ENCODE data around the gene TMEM151B.

The TMEM151B gene

DNA sequence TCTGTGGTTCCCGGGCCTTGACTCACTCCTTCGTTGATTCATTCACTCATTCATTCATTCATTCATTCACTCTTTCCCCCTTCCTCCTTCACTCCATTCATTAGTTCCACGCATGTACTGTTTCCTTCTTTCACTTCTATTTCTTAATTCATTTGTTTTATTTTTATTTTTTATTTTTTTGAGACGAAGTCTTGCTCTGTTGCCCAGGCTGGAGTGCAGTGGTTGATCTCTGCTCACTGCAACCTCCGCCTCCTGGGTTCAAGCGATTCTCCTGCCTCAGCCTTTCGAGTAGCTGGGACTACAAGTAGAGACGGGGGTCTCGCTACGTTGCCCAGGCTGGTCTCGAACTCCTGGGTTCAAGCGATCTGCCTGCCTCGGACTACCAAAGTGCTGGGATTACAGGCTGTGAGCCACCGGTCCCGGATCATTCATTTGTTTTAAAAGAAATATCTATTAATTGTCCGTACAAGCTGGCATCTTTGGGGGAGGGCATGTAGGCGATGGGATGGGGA is 4.5 kb upstream of the TMEM151B start:
- no peak for DNase-seq

DNA sequence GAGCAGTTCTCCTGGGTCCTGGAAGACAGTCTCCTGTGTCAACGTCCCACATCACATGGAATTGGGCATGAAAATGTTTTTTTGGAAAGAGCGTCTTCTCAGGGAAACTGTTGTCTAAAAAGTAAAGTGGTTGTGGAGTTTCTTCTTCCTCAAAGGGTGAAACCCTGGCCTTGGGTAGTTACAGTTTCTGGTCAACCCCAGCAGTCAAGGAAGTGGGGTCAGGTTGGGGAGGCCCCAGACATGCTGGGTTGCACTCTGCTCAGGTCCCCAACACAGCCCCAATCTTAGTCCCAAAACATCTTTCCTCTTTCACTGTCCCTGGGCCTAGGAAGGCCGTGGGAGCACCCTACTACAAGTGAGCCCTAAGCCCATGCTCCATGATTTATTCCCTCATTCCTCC is 3.9 kb upstream of the TMEM151B start:
- no peak for DNase-seq

DNA sequence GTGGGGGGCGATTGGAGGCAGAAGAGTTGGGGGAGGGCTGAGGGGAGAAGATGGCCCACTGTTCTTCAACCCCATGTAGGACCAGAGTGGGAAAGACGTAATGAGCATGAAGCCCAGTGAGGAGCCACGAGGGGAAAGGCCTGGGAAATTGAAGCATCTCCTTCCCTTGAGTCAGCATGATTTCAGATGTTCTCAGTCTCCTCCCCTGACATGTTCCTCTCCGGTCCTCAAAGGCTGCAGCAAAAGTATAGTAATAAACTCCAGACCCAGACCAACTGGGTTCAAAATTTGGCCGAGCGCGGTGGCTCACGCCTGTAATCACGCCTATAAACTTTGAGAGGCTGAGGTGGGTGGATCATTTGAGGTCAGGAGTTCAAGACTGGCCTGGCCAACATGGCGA is 3.0 kb upstream of the TMEM151B start:
- DNase-seq: no peak

DNA sequence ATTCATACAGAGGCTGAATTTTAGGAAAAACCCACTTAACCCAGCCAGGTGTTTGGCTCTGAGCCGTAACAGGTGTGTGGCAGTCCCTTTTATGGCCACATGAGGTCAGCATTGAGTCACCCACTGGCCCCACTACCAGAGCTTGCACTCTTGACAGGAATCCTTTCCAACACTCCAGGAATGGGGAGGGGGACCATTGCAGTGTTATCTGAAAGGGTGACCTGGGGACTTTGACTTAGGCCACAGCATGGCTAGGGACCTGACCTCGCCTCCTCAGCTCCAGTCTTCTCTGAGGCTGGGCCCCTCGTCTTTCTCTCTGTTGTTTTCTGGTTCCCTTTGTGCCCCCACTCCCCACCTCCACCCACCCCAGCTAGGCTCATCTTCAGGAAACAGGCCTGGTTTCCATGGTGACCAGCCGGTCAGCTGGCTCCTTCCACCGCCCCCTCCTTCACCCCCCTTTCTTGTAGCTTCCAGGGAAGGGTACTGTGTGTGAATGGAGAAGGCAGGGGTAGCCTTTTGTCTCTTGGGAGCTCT is 2.1 kb upstream of the TMEM151B start:
- peak; percentile 66 for DNase-seq

DNA sequence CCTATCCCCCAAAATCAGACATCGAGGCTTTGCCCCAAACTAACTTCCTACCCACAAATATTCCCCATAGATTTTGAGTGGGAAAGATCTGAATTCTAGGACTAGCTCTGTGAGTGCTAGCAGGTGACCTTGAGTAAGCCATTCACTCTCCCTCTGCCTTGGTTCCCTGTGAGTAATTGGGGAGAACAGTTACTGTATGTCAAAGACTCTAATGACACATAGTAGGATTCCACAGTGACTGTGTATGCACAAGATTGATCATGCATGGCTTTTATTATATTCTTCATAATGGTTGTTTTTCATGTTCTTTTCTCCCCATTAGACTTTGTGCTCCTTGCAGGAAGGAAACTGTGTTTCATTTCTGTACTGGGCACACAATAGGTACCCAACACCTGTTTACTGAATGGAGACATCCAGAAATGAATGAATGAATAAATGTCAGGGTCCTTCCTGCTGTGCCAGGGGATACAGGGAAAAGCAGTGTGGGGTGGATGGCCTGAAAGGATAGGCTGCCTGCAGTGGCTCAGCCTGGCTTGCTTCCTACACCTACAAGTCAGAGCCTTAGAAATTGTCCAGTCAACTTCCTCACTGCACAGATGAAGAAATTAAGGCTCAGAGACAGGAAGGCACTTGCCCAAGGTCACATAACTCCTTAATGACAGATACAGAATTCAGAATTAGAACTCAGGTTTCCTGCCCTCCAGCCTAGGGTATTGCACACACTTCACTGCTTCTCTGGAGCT is 901 bp upstream of the TMEM151B start:
- DNase-seq: no peak

DNA sequence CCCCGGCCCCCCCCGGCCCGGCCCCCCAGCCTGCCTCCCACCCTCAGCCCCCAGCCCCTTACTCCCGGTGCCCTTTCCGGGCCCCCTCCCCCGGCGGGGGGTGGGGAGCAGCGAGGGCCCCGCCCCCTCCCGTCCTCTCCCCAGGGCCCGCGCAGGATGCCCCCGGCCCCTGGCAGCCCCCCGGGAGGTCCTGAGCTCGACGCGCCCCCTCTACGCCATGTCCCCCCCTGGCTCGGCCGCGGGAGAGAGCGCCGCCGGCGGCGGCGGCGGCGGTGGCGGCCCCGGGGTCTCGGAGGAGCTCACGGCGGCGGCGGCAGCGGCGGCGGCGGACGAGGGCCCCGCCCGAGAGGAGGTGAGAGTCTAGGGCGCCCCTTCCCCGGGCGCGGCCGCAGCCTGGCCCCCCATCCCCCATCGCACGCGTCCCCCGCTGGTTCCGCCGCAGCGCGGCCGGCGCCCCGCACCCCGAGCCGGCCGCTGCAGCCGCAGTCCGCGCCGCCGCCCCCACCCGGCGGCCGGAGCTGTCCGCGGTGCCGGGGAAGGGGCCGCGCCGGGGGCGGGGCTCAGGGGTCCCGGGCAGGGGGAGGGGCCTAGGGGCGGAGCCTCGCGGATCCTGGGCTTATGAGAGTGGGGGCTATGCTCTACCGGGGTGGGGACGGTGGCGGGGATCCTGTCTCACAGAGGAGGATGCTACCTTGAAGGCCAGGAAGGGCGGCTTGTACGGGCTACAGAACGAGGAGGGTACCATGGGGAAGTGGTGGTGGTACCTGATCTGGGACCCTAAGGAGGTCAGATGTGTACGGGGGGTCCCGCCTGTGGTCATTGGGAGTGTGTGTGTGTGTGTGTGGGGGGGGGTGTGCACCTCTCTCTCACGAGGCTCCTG is 516 bp downstream of the TMEM151B start:
- DNase-seq: peak; percentile 27

DNA sequence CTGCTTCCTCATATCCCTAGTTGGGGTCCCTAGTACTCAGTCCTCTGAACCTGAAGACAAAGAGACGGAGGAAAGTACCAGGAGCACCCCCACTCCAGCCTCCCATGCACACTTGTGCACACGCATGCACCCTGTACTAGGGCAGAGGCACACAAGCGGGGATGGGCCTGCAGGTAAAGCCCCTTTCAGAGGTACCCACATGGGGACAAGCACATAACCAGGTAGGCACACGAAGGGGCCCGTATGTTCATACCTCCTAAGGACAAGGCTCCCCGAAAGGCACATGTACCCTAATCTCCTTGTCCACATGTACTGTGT is 1.1 kb downstream of the TMEM151B start:
- DNase-seq: no peak

DNA sequence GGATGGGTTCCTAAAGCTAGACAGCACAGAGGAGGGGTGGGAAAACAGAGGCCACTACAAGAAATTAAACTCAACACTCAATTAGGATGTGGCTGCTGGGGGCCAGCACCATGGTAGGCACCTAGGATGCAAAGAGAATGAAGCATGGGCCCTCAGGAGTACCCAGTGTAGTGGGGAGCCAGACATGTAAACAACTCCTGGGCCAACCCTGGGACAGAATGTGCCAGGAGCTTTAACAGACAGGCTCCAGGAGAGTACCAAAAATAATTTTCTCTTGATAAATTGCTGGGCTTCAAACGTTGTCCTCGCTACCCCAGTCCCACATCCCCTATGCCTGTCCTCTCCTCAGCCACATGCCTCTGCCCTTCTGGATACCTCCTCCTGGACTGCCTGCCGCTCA is 1.7 kb downstream of the TMEM151B start:
- DNase-seq: no peak

DNA sequence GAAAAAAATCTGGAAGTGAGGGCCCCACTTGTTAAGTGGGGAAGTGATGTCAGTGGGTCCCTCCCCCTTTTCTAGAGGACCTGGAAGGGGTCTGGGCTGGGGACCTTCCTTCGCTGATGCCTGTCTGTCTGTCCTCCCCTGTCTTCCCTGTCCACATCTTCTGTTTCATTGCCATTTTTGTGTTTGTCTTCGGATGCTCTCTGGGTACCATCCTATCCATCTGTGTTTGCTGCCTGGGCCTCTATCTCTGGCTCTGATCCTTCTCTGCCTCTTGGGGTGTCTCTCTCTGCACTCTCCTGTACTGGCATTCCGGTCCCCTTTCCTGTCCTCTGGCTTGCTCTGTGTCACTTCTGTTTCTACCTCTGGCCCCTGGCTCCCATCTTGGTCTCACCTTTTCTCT is 2.3 kb downstream of the TMEM151B start:
- no peak for DNase-seq

DNA sequence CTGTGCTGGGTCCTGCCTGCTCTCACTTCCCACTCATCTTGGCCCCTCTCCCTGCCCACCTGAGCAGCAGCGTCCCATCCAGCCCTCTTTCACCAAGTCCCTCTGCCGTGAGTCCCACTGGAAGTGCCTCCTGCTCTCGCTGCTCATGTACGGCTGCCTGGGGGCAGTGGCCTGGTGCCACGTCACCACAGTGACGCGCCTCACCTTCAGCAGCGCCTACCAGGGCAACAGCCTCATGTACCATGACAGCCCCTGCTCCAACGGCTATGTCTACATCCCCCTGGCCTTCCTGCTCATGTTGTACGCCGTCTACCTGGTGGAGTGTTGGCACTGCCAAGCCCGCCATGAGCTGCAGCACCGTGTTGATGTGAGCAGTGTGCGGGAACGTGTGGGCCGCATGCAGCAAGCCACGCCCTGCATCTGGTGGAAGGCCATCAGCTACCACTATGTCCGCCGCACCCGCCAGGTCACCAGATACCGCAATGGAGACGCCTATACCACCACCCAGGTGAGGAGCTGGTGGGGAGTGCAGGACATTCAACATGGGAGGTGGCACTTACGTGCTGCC is 2.8 kb downstream of the TMEM151B start:
- DNase-seq: no peak

DNA sequence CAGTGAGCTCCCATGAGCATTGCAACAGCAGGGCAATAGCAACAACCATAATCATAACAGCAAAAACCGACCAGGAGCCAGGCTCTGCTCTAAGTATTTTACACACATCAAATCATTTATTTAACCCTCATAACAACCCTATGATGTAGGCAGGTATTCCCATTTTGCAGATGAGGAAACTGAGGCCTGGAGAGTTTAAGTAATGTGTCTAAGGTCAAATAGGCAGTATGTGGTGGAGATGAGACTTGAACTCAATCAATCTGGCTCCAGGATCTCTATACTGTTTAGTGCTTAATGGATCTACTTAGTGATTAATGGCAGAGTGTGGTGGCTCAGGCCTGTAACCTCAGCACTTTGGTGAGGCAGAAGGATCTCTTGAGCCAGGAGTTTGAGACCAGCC is 3.4 kb downstream of the TMEM151B start:
- DNase-seq: no peak

DNA sequence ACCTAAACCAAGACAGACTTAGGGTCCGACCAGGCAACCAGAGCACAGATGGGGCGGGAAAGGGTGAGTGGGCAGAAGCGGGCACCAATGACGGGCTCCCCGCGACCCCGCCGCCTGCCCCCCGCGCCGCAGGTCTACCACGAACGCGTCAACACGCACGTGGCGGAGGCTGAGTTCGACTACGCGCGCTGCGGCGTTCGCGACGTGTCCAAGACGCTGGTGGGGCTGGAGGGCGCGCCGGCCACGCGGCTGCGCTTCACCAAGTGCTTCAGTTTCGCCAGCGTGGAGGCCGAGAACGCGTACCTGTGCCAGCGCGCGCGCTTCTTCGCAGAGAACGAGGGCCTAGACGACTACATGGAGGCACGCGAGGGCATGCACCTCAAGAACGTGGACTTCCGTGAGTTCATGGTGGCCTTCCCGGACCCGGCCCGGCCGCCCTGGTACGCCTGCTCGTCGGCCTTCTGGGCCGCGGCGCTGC is 5.1 kb downstream of the TMEM151B start:
- no peak for DNase-seq

DNA sequence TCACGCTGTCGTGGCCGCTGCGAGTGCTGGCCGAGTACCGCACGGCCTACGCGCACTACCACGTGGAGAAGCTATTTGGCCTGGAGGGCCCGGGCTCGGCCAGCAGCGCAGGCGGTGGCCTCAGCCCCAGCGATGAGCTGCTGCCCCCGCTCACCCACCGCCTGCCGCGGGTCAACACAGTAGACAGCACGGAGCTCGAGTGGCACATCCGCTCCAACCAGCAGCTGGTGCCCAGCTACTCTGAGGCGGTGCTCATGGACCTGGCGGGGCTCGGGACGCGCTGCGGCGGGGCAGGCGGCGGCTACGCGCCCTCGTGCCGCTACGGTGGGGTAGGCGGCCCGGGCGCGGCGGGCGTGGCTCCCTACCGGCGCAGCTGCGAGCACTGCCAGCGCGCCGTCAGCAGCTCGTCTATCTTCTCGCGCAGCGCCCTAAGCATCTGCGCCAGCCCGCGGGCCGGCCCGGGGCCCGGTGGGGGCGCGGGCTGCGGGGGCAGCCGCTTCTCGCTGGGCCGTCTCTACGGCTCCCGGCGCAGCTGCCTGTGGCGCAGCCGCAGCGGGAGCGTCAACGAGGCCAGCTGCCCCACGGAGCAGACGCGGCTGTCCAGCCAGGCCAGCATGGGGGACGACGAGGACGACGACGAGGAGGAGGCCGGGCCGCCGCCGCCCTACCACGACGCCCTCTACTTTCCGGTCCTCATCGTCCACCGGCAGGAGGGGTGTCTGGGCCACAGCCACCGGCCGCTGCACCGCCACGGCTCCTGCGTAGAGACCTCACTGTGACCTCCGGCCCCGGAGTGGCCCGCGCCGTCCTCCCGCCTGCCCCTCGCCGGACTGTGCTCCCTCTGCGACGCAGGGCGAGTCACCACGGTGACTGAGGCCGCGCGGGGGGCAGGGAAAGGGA is 5.7 kb downstream of the TMEM151B start:
- DNase-seq: no peak

DNA sequence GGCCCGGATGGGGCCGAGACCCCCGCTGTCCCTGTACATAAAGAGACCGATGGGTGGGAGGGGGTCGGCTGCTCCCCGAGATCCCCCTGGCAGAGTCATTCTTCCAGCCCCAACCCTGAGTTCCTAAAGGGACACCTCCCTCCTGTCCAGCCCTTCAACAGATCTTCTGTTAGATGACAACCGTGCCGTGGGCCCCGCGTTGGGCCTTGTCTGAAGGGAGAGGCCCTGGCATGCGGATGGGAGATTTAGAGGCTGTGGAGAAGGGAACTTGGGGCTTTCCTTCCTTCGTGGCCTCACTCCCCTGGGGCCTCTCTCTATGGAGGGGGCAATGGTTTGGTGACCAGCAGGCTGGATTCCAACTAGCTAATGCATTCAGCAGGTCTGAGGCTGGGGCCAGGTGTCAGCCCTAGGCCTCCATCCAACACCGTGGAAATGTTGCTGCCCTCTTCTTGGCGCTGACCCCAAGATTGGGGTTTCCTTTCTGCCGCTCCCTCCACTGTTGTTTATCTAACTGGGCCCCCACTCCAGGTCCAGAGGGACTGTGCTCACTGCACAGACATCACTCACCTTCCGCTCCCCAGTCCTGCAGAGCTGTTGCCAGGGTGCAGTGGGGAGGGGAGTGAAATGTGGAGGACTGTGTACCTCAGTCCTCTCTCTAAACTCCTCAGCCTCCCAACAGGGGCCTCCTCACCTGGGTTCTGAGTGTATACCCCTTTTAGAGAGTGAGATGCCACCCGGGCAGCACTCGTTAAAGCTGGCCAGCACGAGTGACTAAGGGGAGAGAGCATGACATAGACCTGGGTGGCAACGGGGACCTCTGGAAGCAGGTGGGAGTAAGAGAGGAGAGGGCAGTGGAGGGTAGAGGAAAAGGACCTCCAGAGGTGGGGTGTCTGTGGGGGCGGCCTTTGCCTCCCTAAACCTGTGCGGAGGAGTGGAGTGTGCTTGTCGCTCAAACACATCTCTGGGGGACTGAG is 6.7 kb downstream of the TMEM151B start:
- no peak for DNase-seq

DNA sequence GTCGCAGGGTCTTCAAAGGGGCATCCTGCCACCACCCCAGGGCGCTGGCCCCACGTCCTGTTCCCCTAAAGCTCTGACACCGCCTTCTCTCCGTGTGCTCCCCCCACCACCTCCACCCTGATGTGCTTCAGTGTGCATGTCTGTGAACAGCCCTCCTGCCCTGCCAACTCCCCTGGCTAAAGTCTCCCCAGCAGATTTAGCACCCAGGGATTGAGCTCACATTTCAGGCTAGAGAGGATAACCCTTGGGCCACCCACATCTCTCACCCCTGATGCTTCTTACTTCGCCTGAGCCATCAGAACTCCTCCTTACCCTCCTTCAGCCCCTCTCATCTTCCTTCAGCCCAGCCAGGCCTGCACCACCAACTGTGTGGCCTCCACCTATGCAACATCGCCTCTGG is 7.5 kb downstream of the TMEM151B start:
- DNase-seq: no peak

DNA sequence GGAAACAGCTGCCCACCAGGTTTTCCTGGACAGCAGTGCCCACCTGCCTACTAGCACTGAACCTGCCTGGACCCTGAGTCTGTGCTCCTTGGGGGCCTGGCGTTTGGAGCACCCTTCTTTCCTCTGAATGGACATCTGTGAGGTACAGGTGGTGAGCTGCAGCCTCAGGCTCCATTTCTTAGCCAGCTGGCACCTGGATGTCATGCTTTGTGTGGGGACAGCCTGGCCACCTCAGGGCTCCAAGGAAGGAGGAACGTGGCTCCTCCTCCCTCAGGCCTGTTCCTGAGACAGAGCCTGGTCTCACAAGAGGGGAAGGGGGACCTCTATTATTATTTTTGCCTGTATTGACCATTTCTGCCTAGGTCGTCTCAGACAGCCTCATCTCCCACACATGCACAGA is 8.1 kb downstream of the TMEM151B start:
- DNase-seq: no peak

DNA sequence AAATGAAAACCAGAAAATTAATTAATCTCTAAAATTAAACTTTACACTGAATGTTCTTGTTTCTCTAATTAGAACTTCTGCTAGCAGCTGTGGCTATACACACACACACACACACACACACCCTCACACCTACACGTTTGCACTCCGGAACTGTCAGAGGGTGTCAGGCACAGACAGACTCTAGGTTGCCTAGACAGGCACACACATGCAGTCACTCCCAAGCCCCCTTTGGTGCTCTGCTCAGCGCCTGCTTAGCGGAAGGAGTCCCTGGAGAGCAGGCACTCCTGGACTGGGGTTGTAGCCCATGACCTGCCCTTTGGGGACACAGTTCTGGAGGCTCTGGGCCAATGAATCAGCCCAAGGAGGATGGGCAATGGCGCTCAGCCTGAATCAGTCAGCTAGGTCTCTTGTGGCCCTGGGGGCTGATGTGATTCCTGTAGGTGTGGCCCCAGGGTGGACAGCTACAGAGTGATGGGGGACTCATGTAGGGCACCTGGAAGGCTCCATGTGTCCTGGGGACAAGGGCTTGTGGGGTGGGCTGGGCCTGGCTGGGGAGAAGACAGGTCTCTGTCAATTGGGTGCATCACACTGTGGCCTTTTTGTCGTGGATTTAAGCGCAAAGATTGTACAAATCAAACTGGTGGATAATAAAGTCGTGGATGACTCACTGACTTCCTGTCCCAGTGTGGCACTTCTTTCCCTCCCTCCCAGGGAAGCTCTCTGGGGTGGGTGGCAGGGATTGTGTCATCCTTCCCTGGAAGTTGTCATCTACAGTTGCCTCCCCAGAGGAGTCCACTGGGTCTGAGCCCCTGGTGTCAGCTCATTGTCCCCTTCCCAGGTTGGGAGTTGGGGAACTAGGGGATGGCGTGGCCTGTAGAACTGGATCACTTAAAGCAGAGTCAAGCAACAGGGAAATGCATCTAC is 8.8 kb downstream of the TMEM151B start:
- no peak for DNase-seq

DNA sequence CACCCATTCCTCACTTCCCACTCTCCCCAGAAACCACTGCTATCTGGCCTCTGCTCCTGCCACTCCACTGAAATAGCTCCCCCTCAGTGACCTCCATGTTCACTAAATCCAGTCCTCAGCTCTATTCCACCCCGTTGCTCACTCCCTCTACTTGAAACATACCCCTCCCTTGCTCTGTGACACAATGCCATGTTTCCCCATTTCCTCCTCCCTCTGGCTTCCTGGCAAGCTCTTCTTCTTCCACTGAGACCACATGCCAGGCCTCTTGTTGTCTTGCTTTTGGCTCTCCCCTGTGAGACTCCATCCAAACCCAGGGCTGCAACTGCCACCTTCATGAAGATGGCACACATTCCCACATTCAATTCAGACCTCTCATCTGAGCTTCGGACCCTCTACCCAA is 13.9 kb downstream of the TMEM151B start:
- DNase-seq: no peak

DNA sequence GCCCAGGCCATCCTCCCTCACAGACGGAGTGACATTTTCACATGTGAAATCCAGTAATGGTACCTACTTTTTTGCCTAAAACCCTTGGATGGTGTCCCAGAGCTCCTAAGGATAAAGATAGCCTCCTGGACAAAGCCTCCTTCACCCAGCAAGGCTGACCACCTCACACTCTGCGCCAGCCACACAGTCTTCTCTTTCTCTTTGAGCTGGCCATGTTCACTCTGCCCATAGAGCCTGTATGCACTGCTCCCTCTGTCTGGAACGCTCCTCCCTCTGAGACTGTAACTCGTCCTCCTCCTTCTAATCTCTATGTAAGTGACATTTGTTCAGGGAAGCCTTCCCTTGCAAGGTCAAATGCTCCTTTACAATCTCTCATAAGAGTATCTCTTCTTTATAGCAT is 14.6 kb downstream of the TMEM151B start:
- no peak for DNase-seq
